ENCODE results near the gene SMIM7.

SMIM7 gene

GRCh38 chr19:16615808-16616207 is 44.1 kb downstream of the SMIM7 start:
- H3K4me3 ChIP-seq (ENCODE audit: low read length), result no peak overlapping the region
- DNase-seq (ENCODE audit: low read depth), result no peak
- no peak for TF ChIP-seq CTCF (conservative IDR thresholded peaks at IDR 0.05; ENCODE audit: low read length)

GRCh38 chr19:16614941-16615340 is 45.0 kb downstream of the SMIM7 start:
- H3K4me3 ChIP-seq (ENCODE audit: low read length), result no peak overlapping the region
- TF ChIP-seq CTCF (conservative IDR thresholded peaks at IDR 0.05; ENCODE audit: low read length), result no peak
- no peak for DNase-seq (ENCODE audit: low read depth)

- no peak for DNase-seq (ENCODE audit: low read depth)
- no peak overlapping the region for H3K4me3 ChIP-seq (ENCODE audit: low read length)
- no peak for TF ChIP-seq CTCF (conservative IDR thresholded peaks at IDR 0.05; ENCODE audit: low read length)
Measured at GRCh38 chr19:16613841-16614240, 46.1 kb downstream of the SMIM7 start.

GRCh38 chr19:16612636-16613035 is 47.3 kb downstream of the SMIM7 start:
- DNase-seq (ENCODE audit: low read depth), result peak; percentile 35
- H3K4me3 ChIP-seq (ENCODE audit: low read length), result no peak overlapping the region
- TF ChIP-seq CTCF (conservative IDR thresholded peaks at IDR 0.05; ENCODE audit: low read length), result no peak

GRCh38 chr19:16611121-16611520 is 48.8 kb downstream of the SMIM7 start:
- H3K4me3 ChIP-seq (ENCODE audit: low read length), result no peak overlapping the region
- no peak for DNase-seq (ENCODE audit: low read depth)
- TF ChIP-seq CTCF (conservative IDR thresholded peaks at IDR 0.05; ENCODE audit: low read length), result no peak

- DNase-seq (ENCODE audit: low read depth), result no peak
- H3K4me3 ChIP-seq (ENCODE audit: low read length), result no peak overlapping the region
- TF ChIP-seq CTCF (conservative IDR thresholded peaks at IDR 0.05; ENCODE audit: low read length), result no peak
Measured at GRCh38 chr19:16609511-16610200, 50.3 kb downstream of the SMIM7 start.

GRCh38 chr19:16608290-16608739 is 51.6 kb downstream of the SMIM7 start:
- H3K4me3 ChIP-seq (ENCODE audit: low read length), result no peak overlapping the region
- peak; percentile 94 for DNase-seq (ENCODE audit: low read depth)
- no peak for TF ChIP-seq CTCF (conservative IDR thresholded peaks at IDR 0.05; ENCODE audit: low read length)

All from AG10803 (cell line).